Immature natural killer cell (primary cell): ENCODE measurements around the gene OR2B2. TPM values are rescaled to one million over a fixed set of nuclear protein-coding genes. Genes with fewer than 3 reads are reported as not detected.
"Not testable (repeated sequence)": the region's sequence is repeated elsewhere in the genome, so short reads cannot be mapped to it uniquely, and the experiment has no call there.

Source experiments
- DNase-seq, 3 donors: peaks; one replicate each; pipeline ENCODE4 v3.0.0; 2022; ENCODE audit warnings: mixed read lengths in 1 of 3
- H3K27ac Mint-ChIP-seq, 6 donors: one replicate each; pipeline ENCODE4 v1.8.0; 2020; ENCODE audit warnings: mixed read lengths in 6 of 6, mild to moderate bottlenecking in 5 of 6, inconsistent platforms in 4 of 6, moderate library complexity in 3 of 6
- H3K27me3 Mint-ChIP-seq, 3 donors: one replicate each; pipeline ENCODE4 v1.8.0; 2020 to 2021; ENCODE audit warnings: low read depth in 3 of 3, mild to moderate bottlenecking in 3 of 3, mixed read lengths in 3 of 3, moderate library complexity in 3 of 3, inconsistent platforms in 1 of 3
- H3K36me3 Mint-ChIP-seq, 3 donors: one replicate each; pipeline ENCODE4 v1.8.0; 2020; ENCODE audit warnings: mixed read lengths in 3 of 3, inconsistent platforms in 2 of 3, mild to moderate bottlenecking in 2 of 3
- H3K4me1 Mint-ChIP-seq, 2 donors: one replicate each; pipeline ENCODE4 v1.8.0; 2020; ENCODE audit warnings: inconsistent platforms in 2 of 2, mild to moderate bottlenecking in 2 of 2, mixed read lengths in 2 of 2, moderate library complexity in 1 of 2
- H3K4me3 Mint-ChIP-seq, 5 donors: one replicate each; pipeline ENCODE4 v1.8.0; 2020; ENCODE audit warnings: mild to moderate bottlenecking in 5 of 5, mixed read lengths in 5 of 5, inconsistent platforms in 3 of 5, moderate library complexity in 3 of 5
- H3K9me3 Mint-ChIP-seq, 6 donors: one replicate each; pipeline ENCODE4 v1.8.0; 2020; ENCODE audit warnings: mild to moderate bottlenecking in 6 of 6, mixed read lengths in 6 of 6, inconsistent platforms in 4 of 6, moderate library complexity in 3 of 6
- polyA plus RNA-seq, 3 donors: library from polyadenylated mRNA; unstranded; fragments of 300-500 nt; fragmentation: Illumina TruSeq; gene quantifications; one replicate each; pipeline ENCODE4 v1.2.3, GENCODE V29; 2021

OR2B2 gene
- polyA plus RNA-seq, 3 donors from 2014 or later, result not detected

- Mint-ChIP-seq H3K27ac (peak overlapping the region in 3 of 6 donors; percentile 31 to 97 (median 96)), H3K9me3 (peaks cover 0 to 5% (median 0%) of the 10 kb centered on the region in 6 donors), H3K4me3 (peak overlapping the region; percentile 19 to 95 (median 92)), H3K27me3 (peaks cover 16 to 20% (median 18%) of the 10 kb centered on the region in 3 donors), H3K36me3 (no peaks in the 10 kb centered on the region), H3K4me1 (peaks cover 12 to 26% of the 10 kb centered on the region in 2 donors)
- DNase-seq, result no peak
These were observed 10.4 kb downstream of the OR2B2 start for GRCh38 chr6:27901801-27902200.

- not testable (repeated sequence) for H3K9me3 Mint-ChIP-seq, DNase-seq, H3K4me3 Mint-ChIP-seq, H3K36me3 Mint-ChIP-seq, H3K27ac Mint-ChIP-seq
- H3K4me1 Mint-ChIP-seq, result peaks cover 12 to 26% of the 10 kb centered on the region in 2 donors
- H3K27me3 Mint-ChIP-seq, result peaks cover 16 to 20% (median 18%) of the 10 kb centered on the region in 3 donors
These were observed 12.0 kb downstream of the OR2B2 start for GRCh38 chr6:27900197-27900596.

- Mint-ChIP-seq H3K36me3 (no peaks in the 10 kb centered on the region), H3K9me3 (peaks cover 0 to 5% (median 0%) of the 10 kb centered on the region in 6 donors), H3K4me3 (no peak overlapping the region), H3K27ac (no peak overlapping the region), H3K4me1 (peaks cover 12 to 26% of the 10 kb centered on the region in 2 donors), H3K27me3 (peaks cover 14 to 20% (median 18%) of the 10 kb centered on the region in 3 donors)
- no peak for DNase-seq
These were observed 12.7 kb downstream of the OR2B2 start for GRCh38 chr6:27899543-27899942.

GRCh38 chr6:27897580-27898206, 14.5 kb downstream of the OR2B2 start:
- Mint-ChIP-seq H3K9me3 (peaks cover 0 to 3% (median 0%) of the 10 kb centered on the region in 6 donors), H3K4me1 (peaks cover 15 to 23% of the 10 kb centered on the region in 2 donors), H3K4me3 (no peak overlapping the region), H3K36me3 (peaks cover 0 to 2% (median 0%) of the 10 kb centered on the region in 3 donors), H3K27me3 (peaks cover 14 to 21% (median 21%) of the 10 kb centered on the region in 3 donors), H3K27ac (no peak overlapping the region)
- no peak for DNase-seq

GRCh38 chr6:27896398-27896796, 15.8 kb downstream of the OR2B2 start:
- Mint-ChIP-seq H3K4me1 (peaks cover 16 to 26% of the 10 kb centered on the region in 2 donors), H3K27me3 (peaks cover 12 to 20% (median 19%) of the 10 kb centered on the region in 3 donors), H3K36me3 (peaks cover 0 to 4% (median 0%) of the 10 kb centered on the region in 3 donors), H3K27ac (peak overlapping the region in 1 of 6 donors; percentile 31), H3K4me3 (peak overlapping the region in 2 of 5 donors; percentile 35 to 39), H3K9me3 (no peaks in the 10 kb centered on the region)
- no peak for DNase-seq

- H3K9me3 Mint-ChIP-seq, result no peaks in the 10 kb centered on the region
- DNase-seq, result peak; percentile 73 to 79 (median 77)
- H3K4me1 Mint-ChIP-seq, result peaks cover 27 to 35% of the 10 kb centered on the region in 2 donors
- peaks cover 20 to 29% (median 28%) of the 10 kb centered on the region in 3 donors for H3K27me3 Mint-ChIP-seq
- no peak overlapping the region for H3K4me3 Mint-ChIP-seq
- H3K27ac Mint-ChIP-seq, result no peak overlapping the region
- H3K36me3 Mint-ChIP-seq, result peaks cover 0 to 4% (median 0%) of the 10 kb centered on the region in 3 donors
These were observed 17.1 kb downstream of the OR2B2 start for GRCh38 chr6:27894839-27895762.

DNA sequence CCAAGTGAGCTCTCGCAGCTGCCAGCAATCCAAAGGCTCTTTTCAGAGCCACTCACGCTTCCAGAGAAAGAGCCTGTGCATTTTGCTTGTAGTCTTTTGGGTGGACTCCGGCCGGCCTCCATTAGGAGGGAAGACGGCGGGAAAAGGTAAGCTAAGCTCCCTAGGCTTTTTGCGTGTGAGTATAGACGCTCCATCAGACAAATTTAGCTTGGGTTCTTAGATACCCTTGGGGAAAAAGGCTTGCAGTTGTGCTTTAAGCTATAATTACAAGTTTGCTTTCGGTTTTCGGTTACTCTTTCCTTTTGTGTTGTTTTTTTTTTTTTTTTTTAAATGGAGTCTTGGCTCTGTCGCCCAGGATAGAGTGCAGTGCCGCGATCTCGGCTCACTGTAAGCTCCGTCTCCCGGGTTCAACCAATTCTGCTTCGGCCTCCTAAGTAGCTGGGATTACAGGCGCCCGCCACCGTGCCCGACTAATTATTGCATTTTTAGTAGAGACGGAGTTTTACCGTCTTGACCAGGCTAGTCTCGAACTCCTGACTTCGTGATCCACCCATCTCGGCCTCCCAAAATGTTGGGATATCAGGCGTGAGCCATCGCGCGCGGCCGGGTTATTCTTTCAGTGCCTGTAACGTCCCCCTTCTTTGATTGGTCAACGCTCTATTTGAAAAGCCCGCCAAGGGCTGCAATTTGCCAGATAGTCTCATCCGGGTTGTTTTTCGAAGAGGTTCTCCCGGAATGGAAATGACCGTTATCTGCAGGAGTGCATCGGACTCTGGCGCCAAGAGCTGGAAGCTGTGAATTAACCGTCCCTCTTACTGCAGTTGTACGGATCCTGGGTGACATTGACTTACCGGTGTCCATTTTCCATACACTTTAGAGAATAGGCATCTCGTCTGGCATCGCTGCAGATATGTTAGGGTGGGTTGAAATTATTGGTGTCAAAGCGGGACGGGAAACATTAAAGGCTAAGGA, 18.1 kb downstream of the OR2B2 start:
- no peaks in the 10 kb centered on the region for H3K9me3 Mint-ChIP-seq
- H3K4me3 Mint-ChIP-seq, result no peak overlapping the region
- H3K27ac Mint-ChIP-seq, result no peak overlapping the region
- H3K4me1 Mint-ChIP-seq, result peaks cover 30 to 42% of the 10 kb centered on the region in 2 donors
- H3K27me3 Mint-ChIP-seq, result peaks cover 22 to 34% (median 29%) of the 10 kb centered on the region in 3 donors
- DNase-seq, result peak; percentile 83 to 85 (median 84)
- peaks cover 0 to 4% (median 0%) of the 10 kb centered on the region in 3 donors for H3K36me3 Mint-ChIP-seq

DNA sequence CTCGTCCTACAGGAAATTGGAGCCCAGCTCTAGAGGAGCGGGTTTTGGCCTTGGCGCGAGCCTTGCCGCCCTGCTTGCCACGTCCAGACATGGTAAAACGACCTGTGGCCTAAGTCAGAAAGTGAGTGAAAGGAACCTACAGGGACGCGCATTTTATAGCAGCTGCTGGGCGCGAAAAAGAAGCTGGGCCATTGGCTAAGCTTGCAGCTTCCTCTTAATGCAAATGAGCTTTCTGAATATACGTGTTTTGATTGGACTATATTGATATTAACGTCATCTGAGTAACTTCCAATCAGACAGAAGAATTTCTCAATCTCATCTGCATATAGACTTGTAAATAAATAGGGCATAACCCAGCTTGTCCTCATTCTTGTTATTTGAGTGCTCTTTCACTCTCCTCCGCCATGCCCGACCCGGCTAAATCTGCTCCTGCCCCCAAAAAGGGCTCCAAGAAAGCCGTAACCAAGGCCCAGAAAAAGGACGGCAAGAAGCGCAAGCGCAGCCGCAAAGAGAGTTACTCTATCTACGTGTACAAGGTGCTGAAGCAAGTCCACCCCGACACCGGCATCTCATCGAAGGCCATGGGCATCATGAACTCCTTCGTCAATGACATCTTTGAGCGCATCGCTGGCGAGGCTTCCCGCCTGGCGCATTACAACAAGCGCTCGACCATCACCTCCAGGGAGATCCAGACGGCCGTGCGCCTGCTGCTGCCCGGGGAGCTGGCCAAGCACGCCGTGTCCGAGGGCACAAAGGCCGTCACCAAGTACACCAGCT, 18.9 kb downstream of the OR2B2 start:
- peak; percentile 91 to 94 (median 92) for DNase-seq
- peaks cover 30 to 42% of the 10 kb centered on the region in 2 donors for H3K4me1 Mint-ChIP-seq
- no peak overlapping the region for H3K4me3 Mint-ChIP-seq
- no peaks in the 10 kb centered on the region for H3K9me3 Mint-ChIP-seq
- peaks cover 0 to 4% (median 0%) of the 10 kb centered on the region in 3 donors for H3K36me3 Mint-ChIP-seq
- no peak overlapping the region for H3K27ac Mint-ChIP-seq
- peaks cover 22 to 34% (median 29%) of the 10 kb centered on the region in 3 donors for H3K27me3 Mint-ChIP-seq

- no peak overlapping the region for H3K27ac Mint-ChIP-seq
- peaks cover 0 to 4% (median 0%) of the 10 kb centered on the region in 3 donors for H3K36me3 Mint-ChIP-seq
- H3K27me3 Mint-ChIP-seq, result peaks cover 22 to 34% (median 29%) of the 10 kb centered on the region in 3 donors
- no peak overlapping the region for H3K4me3 Mint-ChIP-seq
- no peaks in the 10 kb centered on the region for H3K9me3 Mint-ChIP-seq
- DNase-seq, result no peak
- peaks cover 30 to 42% of the 10 kb centered on the region in 2 donors for H3K4me1 Mint-ChIP-seq
These were observed 19.5 kb downstream of the OR2B2 start for GRCh38 chr6:27892649-27893058.

GRCh38 chr6:27891320-27891875, 20.8 kb downstream of the OR2B2 start:
- peaks cover 30 to 42% of the 10 kb centered on the region in 2 donors for H3K4me1 Mint-ChIP-seq
- H3K9me3 Mint-ChIP-seq, result no peaks in the 10 kb centered on the region
- peaks cover 0 to 4% (median 0%) of the 10 kb centered on the region in 3 donors for H3K36me3 Mint-ChIP-seq
- peak overlapping the region in 4 of 6 donors; percentile 9 to 87 (median 81) for H3K27ac Mint-ChIP-seq
- DNase-seq, result no peak
- peak overlapping the region in 1 of 5 donors; percentile 68 for H3K4me3 Mint-ChIP-seq
- H3K27me3 Mint-ChIP-seq, result peaks cover 22 to 34% (median 28%) of the 10 kb centered on the region in 3 donors

DNA sequence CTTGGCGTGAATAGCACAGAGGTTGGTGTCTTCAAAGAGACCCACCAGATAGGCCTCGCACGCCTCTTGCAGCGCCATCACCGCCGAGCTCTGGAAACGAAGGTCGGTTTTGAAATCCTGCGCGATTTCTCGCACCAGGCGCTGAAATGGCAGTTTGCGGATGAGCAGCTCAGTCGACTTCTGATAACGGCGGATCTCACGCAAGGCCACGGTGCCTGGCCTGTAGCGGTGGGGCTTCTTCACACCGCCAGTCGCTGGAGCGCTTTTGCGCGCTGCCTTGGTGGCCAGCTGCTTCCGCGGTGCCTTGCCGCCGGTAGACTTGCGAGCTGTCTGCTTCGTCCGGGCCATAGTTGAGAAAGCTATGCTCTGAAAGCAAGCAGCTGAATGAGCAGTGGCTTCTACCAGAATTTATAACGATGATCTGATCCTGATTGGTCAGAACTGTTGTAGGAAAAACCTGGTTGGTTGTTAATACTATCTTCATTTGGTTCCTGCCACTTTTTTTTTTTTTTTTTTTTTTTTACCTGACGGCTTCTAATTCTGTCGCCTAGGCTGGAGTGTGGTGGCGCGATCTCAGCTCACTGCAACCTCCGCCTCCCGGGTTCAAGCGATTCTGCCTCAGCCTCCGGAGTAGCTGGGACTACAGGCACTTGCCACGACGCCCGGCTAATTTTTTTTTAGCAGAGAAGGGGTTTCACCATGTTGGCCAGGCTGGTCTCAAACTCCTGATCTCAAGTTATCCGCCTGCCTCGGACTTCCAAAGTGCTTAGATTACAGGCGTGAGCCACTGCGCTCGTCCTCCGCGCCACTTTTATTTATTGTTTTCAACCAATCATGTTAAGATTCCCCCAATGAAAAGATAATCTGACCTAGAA, 21.5 kb downstream of the OR2B2 start:
- Mint-ChIP-seq H3K27ac (peak overlapping the region in 5 of 6 donors; percentile 83 to 88 (median 86)), H3K27me3 (peaks cover 22 to 38% (median 28%) of the 10 kb centered on the region in 3 donors), H3K9me3 (no peaks in the 10 kb centered on the region), H3K36me3 (peaks cover 0 to 4% (median 0%) of the 10 kb centered on the region in 3 donors), H3K4me3 (peak overlapping the region in 1 of 5 donors; percentile 77), H3K4me1 (peaks cover 30 to 42% of the 10 kb centered on the region in 2 donors)
- DNase-seq, result peak; percentile 85 to 91 (median 88)
